ENCODE measurements around the gene AURKAIP1. TPM values are rescaled to one million over a fixed set of nuclear protein-coding genes. Genes with fewer than 3 reads are reported as not detected.
"Not testable (repeated sequence)": the region's sequence is repeated elsewhere in the genome, so short reads cannot be mapped to it uniquely, and the experiment has no call there.

The AURKAIP1 gene
- total RNA-seq, 2 donors from 2014 or later: 155 to 159 TPM

- DNase-seq (ENCODE audit: low spot score): no peak
- peak; percentile 95 to 98 for TF ChIP-seq CTCF (IDR thresholded peaks at IDR 0.05)
- H3K4me3 ChIP-seq: peak overlapping the region in 1 of 2 donors; percentile 7
These were observed 3.0 kb downstream of the AURKAIP1 start for GRCh38 chr1:1371746-1372711.

GRCh38 chr1:1371364-1371745 lies 3.7 kb downstream of the AURKAIP1 start:
- DNase-seq (ENCODE audit: low spot score): no peak
- Histone ChIP-seq H3K27ac (no peak overlapping the region), H3K4me3 (no peak overlapping the region), H3K9me3 (no peaks in the 10 kb centered on the region), H3K27me3 (no peaks in the 10 kb centered on the region), H3K4me1 (peaks cover 0 to 39% of the 10 kb centered on the region in 2 donors), H3K36me3 (peaks cover 9% of the 10 kb centered on the region)
- no peak for TF ChIP-seq CTCF (IDR thresholded peaks at IDR 0.05)

More at GRCh38 chr1:1371746-1372711, 3.0 kb downstream of the AURKAIP1 start:
- Histone ChIP-seq H3K27ac (no peak overlapping the region), H3K36me3 (peaks cover 9% of the 10 kb centered on the region), H3K4me1 (peaks cover 0 to 39% of the 10 kb centered on the region in 2 donors), H3K27me3 (no peaks in the 10 kb centered on the region), H3K9me3 (no peaks in the 10 kb centered on the region)

GRCh38 chr1:1370771-1371300 lies 4.2 kb downstream of the AURKAIP1 start:
- H3K27ac ChIP-seq: no peak overlapping the region
- H3K27me3 ChIP-seq: no peaks in the 10 kb centered on the region
- peaks cover 9% of the 10 kb centered on the region for H3K36me3 ChIP-seq
- H3K4me3 ChIP-seq: no peak overlapping the region
- no peak for DNase-seq (ENCODE audit: low spot score)
- TF ChIP-seq CTCF (IDR thresholded peaks at IDR 0.05): no peak
- no peaks in the 10 kb centered on the region for H3K9me3 ChIP-seq
- H3K4me1 ChIP-seq: peaks cover 0 to 34% of the 10 kb centered on the region in 2 donors

- peaks cover 0 to 31% of the 10 kb centered on the region in 2 donors for H3K4me1 ChIP-seq
- not testable (repeated sequence) for H3K27ac ChIP-seq; DNase-seq (ENCODE audit: low spot score); H3K27me3 ChIP-seq; H3K4me3 ChIP-seq; H3K9me3 ChIP-seq; H3K36me3 ChIP-seq
These were observed 4.9 kb downstream of the AURKAIP1 start for GRCh38 chr1:1370094-1370493.

GRCh38 chr1:1367315-1367714 lies 7.7 kb downstream of the AURKAIP1 start:
- no peak for DNase-seq (ENCODE audit: low spot score)
- Histone ChIP-seq H3K27me3 (no peaks in the 10 kb centered on the region), H3K4me1 (peaks cover 0 to 9% of the 10 kb centered on the region in 2 donors), H3K4me3 (no peak overlapping the region), H3K9me3 (no peaks in the 10 kb centered on the region), H3K36me3 (no peaks in the 10 kb centered on the region), H3K27ac (no peak overlapping the region)
- no peak for TF ChIP-seq CTCF (IDR thresholded peaks at IDR 0.05)

- Histone ChIP-seq H3K36me3 (no peaks in the 10 kb centered on the region), H3K9me3 (no peaks in the 10 kb centered on the region), H3K27me3 (no peaks in the 10 kb centered on the region), H3K27ac (no peak overlapping the region), H3K4me3 (no peak overlapping the region), H3K4me1 (peaks cover 0 to 8% of the 10 kb centered on the region in 2 donors)
- no peak for DNase-seq (ENCODE audit: low spot score)
- TF ChIP-seq CTCF (IDR thresholded peaks at IDR 0.05): no peak
These were observed 8.3 kb downstream of the AURKAIP1 start for GRCh38 chr1:1366699-1367066.

Measured in right atrium auricular region (tissue), 2 donors.